Measurements from ENCODE around the gene CDH4. TPM values are rescaled to one million over a fixed set of nuclear protein-coding genes. Genes with fewer than 3 reads are reported as not detected.

Gene CDH4
- total RNA-seq, 4 donors from 2014 or later: 0.71 to 4.2 (median 2.9) TPM

GRCh38 chr20:61324906-61325305, 72.8 kb downstream of the CDH4 start:
- whole genome bisulfite sequencing, 2 donors: 79 to 83% methylated on average over 8 of the region's 8 CpGs
- intact Hi-C loops (cut with DNase I; ENCODE audit: low total_unique reads): no loop called here
- H3K4me3 ChIP-seq (ENCODE audit: low read depth, poor library complexity, severe bottlenecking): no peak overlapping the region
- TF ChIP-seq CTCF (IDR thresholded peaks at IDR 0.05) (no peak), POLR2A (IDR thresholded peaks at IDR 0.05) (no peak)
- DNase-seq (ENCODE audit: low spot score in 2 of 2): no peak

GRCh38 chr20:61325718-61326117, 73.7 kb downstream of the CDH4 start:
- no peak for DNase-seq (ENCODE audit: low spot score in 2 of 2)
- intact Hi-C loops (cut with DNase I; ENCODE audit: low total_unique reads): no loop called here
- no peak overlapping the region for H3K4me3 ChIP-seq (ENCODE audit: low read depth, poor library complexity, severe bottlenecking)
- 75 to 82% methylated on average over 10 of the region's 10 CpGs for WGBS, 2 donors
- TF ChIP-seq CTCF (IDR thresholded peaks at IDR 0.05) (no peak), POLR2A (IDR thresholded peaks at IDR 0.05) (no peak)

- DNase-seq (ENCODE audit: low spot score in 2 of 2): no peak
- TF ChIP-seq POLR2A (IDR thresholded peaks at IDR 0.05): no peak
- TF ChIP-seq CTCF (IDR thresholded peaks at IDR 0.05): no peak
- no peak overlapping the region for H3K4me3 ChIP-seq (ENCODE audit: low read depth, poor library complexity, severe bottlenecking)
- intact Hi-C loops (cut with DNase I; ENCODE audit: low total_unique reads): no loop called here
- 78% methylated on average over 17 of the region's 17 CpGs for WGBS, 2 donors
Measured at GRCh38 chr20:61328911-61329558, 77.0 kb downstream of the CDH4 start.

- no peak for DNase-seq (ENCODE audit: low spot score in 2 of 2)
- H3K4me3 ChIP-seq (ENCODE audit: low read depth, poor library complexity, severe bottlenecking): no peak overlapping the region
- intact Hi-C loops (cut with DNase I; ENCODE audit: low total_unique reads): no loop called here
- TF ChIP-seq CTCF (IDR thresholded peaks at IDR 0.05): no peak
- TF ChIP-seq POLR2A (IDR thresholded peaks at IDR 0.05): no peak
- 66 to 74% methylated on average over 13 to 14 of the region's 14 CpGs for WGBS, 2 donors
Measured at GRCh38 chr20:61330441-61330840, 78.4 kb downstream of the CDH4 start.

GRCh38 chr20:61331543-61331942, 79.5 kb downstream of the CDH4 start:
- DNase-seq (ENCODE audit: low spot score in 2 of 2): no peak
- 83 to 84% methylated on average over 11 of the region's 11 CpGs for WGBS, 2 donors
- TF ChIP-seq POLR2A (IDR thresholded peaks at IDR 0.05) (no peak), CTCF (IDR thresholded peaks at IDR 0.05) (no peak)

More at GRCh38 chr20:61331543-61331942, 79.5 kb downstream of the CDH4 start:
- no peak overlapping the region for H3K4me3 ChIP-seq (ENCODE audit: low read depth, poor library complexity, severe bottlenecking)
- intact Hi-C loops (cut with DNase I; ENCODE audit: low total_unique reads): no loop called here
